NCI-H2171 treated with DMSO at 0.1 percent for 48 hours (cell line): ENCODE measurements around the gene METTL18.

Experiments used
- DNase-seq: peaks from one replicate; lab custom pipeline; 2025; lab: John Stamatoyannopoulos, UW

Gene METTL18

DNA sequence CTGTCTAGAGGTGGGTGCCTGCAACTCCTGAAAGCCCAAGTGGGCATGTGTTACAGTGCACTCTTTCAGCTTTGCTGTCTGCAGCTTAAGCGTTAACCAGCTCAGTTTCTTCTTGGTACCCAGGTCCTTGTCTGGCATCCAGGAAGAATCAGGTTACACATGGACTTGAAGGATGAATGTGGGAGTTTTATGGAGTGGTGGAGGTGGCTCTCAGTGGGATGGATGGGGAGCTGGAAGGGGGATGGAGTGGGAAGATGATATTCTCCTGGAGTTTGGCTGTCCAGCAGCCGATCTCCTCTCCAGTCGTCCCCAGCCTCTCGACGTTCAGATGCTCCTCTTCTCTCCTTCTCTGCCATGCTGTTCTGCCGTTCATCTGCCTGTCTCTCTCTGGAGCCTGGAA, 9.4 kb downstream of the METTL18 start:
- DNase-seq: no peak

DNA sequence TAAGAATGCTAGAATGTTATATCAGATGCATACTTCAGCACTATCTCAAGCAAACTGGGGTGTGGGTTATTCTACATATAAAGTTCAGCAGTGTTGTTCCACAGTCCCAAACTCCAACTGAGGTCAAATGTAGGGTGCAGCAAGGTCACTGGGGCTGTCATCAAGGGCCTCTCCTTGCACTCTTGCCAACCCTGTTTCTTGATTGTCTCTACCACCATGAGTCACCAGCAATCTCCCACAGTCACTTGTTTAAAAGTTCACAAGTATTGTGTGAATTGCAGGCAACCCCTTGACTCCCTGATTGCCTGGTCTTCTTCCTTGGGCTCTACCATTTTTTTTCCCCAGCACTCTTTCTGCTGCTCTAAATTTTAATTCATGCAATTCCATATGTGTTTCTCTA, 10.6 kb downstream of the METTL18 start:
- DNase-seq: no peak

- DNase-seq: no peak
Measured at GRCh38 chr1:169782596-169782995, 12.1 kb downstream of the METTL18 start.

DNA sequence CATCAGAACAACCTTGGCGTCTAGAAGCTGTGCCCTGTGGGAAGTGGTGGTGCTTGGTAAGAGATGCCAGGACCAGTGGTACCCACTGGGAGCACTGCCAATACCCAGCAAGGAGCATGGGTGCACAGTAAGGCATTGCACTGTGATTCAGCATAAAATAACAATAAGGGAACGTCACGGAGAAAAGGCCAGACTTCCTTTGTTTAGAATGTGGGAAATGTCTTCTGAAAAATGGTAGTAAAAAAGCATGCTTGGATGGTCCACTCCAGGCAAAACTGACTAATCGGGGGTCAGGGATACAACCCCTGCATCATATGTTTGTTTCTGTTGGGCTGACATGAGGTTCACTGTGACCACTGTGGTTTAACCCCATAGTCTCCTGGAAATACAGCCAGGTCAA, 14.7 kb downstream of the METTL18 start:
- no peak for DNase-seq

DNA sequence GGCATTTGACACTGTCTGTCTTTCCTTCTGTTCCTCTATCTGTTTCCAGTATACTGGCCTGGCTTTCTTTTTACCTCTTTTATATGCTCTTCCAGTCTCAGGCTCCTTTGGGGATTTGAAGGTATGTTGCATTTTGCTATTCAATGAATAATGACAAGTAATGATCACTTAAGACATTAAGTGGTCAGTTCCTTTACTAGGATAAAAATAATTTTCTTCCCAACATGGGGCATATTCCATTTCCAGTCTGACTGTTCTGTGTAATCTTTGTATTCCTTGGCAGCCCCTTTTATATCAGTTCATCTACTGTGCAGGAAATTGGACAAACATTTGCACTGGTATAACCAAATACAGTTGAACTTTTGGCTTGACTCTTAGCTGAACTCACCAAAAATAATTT, 15.6 kb downstream of the METTL18 start:
- DNase-seq: no peak

GRCh38 chr1:169776440-169776839, 18.3 kb downstream of the METTL18 start:
- no peak for DNase-seq

- DNase-seq: no peak
Measured at GRCh38 chr1:169768161-169768560, 26.5 kb downstream of the METTL18 start.

DNA sequence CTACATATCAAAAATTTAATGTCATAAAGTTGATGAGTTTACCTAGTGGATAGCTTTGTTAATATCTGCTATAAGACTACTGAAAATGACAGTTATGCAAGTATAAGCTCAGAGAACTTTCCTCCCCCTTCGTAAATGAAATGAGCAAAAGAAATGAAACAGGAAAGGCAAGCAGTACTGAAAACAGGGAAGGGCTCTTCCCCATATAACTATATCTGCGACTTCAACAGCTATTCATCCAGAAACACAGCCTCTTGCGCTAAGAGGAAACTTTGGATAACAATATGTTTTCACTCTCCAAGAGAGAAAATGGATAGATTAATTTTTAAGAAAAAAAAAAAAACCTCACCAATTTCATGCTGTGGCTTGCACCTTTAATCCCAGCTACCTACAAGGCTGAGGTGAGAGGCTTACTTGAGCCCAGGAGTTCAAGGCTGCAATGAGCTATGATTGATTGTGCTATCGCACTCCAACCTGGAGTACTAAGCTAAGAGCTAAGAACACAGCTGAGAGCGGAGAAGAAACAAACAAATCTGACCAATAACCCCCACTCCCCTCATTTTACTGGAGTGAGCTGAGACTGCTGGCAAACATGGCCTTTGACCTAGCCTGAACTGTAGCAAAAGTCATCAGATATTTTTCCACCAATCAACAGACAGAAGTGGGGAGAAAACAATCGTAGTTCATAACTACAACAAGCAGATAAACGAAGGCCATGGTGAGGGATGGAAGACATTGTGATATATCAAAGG, 29.0 kb downstream of the METTL18 start:
- no peak for DNase-seq

DNA sequence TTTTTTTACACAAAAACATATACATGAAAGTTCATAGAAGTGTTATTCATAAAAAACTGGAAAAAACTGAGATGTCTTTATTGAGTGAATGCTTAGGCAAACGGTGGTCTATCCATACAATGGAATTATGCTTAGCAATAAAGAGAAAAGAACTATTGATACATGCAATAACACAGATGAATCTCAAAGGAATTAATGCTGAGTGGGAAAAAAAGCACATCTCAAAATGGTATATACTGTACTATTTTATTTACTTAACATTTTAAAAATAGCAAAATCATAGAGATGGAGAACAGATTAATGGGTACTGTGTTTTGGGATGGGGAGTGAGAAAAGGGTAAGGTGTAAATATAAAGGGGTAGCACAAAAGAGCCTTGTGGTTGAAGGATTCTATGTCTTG, 29.8 kb downstream of the METTL18 start:
- no peak for DNase-seq

GRCh38 chr1:169762699-169763098, 32.0 kb downstream of the METTL18 start:
- DNase-seq: no peak

GRCh38 chr1:169759038-169759437, 35.7 kb downstream of the METTL18 start:
- DNase-seq: no peak

DNA sequence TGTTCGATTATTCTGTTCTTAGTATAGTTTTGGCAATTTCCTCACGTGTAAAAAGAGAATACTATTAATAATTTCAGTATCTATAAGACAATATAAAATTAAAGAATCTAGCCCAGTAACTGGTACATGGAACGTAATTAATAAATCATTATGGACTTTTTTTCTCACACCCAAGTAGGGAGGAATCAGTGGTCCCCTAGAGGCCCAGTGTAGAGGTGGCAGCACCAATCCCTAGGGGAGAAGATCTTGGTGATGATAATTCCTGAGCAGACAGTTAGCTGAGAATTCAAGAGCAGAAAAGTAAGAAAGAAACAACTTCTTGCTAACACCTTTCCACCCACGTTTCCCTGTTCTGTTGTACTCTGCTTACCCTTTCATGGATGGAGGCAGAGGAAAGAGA, 41.2 kb downstream of the METTL18 start:
- no peak for DNase-seq

DNA sequence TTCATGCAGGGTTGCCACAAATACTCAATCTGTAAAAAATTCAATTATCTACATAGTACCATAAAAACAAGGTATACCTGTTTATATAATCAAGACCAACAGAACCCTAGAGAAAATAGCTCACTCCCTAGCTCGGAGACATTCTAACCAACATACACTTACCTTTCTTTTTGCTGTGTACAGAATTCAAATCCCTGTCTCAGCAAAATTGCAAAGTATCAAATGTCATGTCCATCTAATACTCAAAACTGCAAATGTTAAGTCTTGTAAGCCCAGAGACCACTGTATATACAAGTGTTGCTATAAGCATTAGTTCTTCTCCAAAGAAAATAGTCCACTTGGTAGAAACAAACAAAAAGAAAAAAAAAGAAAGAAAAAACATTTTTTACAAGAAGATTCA, 44.7 kb downstream of the METTL18 start:
- no peak for DNase-seq

DNA sequence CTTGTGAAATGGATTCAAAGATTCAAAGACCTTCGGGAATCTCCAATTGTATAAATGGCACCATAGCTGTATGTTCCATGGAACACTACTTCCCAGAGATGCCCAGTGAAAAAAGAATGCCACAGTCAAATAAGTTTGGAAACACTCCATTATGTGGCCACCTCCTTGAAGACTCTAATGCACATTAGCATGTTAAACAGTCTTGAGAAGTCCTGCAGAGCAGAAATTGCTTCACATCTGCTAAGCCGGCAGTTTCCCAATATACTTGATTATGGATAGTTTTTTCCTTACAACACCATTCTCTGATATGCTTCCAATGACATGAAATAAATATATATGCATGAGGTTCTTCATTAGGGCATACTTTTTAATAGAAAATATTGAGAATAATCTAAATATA, 48.2 kb downstream of the METTL18 start:
- no peak for DNase-seq

DNA sequence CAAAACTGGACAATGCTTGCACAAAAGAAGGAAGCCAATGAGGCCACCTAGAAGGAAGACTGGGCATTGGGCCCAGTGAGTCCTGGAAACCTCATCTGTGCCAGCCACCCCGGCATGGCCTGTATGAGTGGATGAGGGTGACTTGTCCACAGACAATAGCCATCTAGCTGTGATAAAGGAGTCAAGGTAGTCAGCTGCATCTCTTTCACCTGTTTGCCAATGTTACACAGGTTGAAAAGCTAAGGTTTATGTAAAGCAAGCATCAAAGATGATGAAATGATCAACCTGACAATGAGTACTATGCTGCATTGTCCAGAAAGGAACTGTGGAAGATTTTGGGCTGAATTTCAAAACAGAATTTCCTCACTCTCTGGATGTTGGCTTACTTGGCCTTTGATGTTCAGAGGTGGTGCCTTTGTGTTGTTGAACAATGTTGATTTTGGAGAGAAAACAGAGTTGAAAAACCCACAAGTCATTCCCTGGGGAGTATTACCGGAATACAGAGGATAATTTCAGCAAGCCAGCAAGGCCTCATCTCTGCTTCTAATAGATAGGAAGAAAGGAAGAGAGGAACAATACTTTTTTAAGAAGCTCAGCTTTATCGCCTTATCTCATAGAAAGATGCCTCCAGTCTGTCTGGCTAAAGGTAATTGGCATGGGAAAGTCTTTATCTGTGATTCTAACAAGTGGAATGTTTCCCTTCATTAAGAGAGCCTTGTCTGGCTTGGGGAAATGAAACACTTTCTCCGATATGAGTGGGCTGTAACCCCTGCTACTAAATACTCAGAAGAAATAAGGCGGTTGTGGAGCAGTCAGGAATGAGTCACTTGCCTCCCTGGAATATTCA, 49.5 kb downstream of the METTL18 start:
- no peak for DNase-seq
